GM12874 (cell line): ENCODE data around the gene IFNLR1.

ENCODE experiments used
- TF ChIP-seq, protein P1 (sequence below): IDR thresholded peaks from 2 replicates; pipeline ENCODE4 v1.5.1; 2011; ENCODE audit warnings: low read depth, mild to moderate bottlenecking, control low read depth, low read length, moderate library complexity; ENCODE audit not compliant: insufficient read depth

Gene IFNLR1

DNA sequence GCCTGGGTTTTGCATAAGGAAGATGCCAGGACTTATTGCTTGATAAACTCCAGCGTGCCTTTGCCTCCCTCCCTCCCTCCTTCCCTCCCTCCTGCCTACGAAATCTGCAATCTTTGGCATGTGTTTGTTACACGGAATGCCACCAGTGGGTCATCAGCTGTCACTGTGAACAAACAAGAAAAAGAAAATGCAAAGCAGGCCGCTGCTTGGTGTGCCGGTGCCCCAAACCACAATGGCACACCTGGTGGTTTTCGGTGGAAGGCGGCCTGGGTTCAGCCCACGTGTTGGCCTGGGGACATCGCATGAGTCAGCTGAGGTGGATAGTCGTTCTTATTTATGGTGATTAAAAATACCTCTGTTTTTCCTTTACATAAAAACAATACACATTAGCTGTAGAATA lies 16.3 kb upstream of the IFNLR1 start:
- TF ChIP-seq, protein P1, sequence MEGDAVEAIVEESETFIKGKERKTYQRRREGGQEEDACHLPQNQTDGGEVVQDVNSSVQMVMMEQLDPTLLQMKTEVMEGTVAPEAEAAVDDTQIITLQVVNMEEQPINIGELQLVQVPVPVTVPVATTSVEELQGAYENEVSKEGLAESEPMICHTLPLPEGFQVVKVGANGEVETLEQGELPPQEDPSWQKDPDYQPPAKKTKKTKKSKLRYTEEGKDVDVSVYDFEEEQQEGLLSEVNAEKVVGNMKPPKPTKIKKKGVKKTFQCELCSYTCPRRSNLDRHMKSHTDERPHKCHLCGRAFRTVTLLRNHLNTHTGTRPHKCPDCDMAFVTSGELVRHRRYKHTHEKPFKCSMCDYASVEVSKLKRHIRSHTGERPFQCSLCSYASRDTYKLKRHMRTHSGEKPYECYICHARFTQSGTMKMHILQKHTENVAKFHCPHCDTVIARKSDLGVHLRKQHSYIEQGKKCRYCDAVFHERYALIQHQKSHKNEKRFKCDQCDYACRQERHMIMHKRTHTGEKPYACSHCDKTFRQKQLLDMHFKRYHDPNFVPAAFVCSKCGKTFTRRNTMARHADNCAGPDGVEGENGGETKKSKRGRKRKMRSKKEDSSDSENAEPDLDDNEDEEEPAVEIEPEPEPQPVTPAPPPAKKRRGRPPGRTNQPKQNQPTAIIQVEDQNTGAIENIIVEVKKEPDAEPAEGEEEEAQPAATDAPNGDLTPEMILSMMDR, result no peak

DNA sequence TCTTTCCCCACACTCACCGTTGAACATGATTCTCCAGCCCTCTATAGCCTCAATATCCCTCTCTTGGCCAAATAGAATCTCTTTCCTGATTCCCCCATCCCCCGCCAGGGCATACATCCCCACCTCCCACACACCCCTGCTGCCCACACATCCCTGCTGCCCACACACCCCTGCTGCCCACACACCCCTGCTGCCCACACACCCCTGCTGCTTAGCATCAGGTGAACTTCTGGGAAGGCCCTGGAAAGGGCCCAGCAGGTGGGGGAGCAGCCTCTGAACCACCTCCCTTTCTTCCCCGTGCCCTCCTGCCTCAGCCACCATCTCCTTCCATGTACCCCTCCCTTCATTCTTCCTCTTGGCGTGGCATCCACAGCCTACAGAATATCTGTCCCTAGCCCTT lies 15.9 kb upstream of the IFNLR1 start:
- TF ChIP-seq, protein P1, result no peak

DNA sequence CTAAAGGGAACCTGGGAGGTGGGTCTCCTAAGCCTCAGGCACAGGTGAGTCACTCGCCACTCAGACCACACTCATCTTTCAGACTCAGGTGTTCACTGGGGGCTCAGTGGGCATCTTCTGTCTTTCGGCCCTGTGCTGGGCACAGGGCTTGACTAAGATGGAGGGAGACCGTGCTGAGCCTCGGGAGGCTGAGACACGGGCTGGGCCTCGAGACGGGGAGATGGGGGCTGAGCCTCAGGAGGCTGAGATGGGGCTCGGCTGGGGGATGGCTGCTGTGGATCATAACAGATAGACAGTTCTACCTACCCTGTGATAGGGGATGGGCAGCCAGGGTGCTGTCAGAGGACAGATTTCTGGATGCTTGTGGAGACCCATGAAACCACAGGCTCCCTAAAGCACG lies 15.5 kb upstream of the IFNLR1 start:
- TF ChIP-seq, protein P1, result no peak

DNA sequence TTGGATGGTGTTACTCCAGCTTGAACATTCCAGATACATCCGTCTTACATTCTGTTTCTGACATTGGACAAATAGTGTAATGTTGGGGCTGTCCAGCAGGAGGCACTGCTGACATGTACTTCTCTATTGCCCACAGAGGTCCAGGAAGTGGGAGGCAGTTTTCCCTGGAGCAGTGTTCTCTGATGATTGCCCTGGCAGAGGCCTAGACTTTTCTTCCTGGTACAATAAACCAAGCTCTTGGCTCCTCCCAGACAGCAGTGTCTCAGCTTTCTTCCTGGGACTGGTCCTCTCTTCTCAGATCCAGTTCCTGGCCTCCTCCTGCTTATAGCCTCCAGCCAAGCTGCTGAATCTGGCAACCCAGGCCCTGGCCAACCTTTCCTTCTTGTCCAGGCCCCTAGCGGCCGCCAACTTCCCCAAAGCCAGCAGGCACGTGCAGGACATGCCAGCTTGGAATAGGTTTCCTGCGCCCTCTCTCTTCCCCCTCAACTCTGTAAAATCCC lies 14.9 kb upstream of the IFNLR1 start:
- TF ChIP-seq, protein P1, result peak; percentile 81

DNA sequence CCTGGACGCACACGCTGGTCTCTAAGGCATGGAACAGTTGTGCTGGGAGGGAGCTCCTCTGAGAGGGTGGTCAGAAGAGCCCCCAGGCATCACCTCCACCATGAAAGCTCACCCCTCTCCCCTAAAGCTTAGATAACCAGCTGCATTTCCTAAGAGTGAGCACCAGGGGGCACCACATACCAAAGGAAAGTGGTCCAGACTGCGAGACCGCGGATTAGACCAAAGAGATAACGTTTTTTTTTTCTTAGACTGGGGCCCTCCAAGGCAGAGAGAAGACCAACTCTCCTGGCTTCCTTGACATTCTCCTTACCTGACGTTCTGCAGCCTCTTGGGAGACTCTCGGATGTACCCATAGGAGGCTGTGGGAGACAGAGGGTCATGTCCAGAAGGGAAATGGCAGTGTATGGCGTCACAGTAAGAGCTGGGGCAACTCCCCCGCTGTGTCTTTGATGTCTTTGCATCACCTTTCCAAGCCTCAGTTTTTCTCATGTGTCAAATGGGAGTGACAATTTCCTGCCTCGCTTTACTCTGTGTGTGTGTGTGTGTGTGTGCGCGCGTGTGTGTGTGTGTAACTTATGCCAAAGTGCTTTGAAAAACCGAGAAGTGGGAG lies 12.3 kb upstream of the IFNLR1 start:
- TF ChIP-seq, protein P1, result peak; percentile 74

DNA sequence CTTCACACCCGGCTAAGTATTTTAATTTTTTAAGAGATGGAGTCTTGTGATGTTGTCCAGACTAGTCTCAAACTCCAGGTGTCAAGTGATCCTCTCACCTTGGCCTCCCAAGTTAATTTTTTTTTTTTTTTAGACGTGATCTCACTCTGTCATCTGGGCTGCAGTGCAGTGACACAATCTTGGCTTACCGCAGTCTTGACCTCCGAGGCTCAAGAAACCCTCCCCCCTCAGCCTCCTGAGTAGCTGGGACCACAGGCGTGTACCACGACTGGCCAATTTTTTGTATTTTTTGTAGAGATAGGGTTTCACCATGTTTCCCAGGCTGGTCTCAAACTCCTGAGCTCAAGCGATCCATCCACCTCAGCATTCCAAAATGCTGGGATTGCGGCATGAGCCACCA lies 11.7 kb upstream of the IFNLR1 start:
- TF ChIP-seq, protein P1, result no peak

DNA sequence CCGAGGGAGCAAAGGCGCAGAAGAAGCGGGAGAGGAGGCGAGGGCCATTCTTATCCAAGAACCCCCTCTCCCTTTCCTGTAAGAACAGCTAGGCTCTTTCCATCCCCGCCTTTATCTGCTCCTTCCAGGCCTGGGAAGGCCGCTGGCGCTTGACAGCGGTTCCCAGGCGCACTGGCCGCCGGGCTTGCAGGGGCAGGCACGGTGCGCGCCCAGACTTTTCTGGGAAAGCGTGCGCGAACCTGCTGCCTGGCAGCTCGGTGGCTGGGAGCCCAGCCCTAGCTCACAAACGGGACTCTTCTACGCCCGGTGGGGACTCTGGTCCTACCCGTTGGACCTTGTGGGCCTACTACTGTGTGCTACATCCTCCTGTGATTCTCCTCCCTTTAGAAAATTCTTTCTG lies 8.8 kb upstream of the IFNLR1 start:
- TF ChIP-seq, protein P1, result no peak

DNA sequence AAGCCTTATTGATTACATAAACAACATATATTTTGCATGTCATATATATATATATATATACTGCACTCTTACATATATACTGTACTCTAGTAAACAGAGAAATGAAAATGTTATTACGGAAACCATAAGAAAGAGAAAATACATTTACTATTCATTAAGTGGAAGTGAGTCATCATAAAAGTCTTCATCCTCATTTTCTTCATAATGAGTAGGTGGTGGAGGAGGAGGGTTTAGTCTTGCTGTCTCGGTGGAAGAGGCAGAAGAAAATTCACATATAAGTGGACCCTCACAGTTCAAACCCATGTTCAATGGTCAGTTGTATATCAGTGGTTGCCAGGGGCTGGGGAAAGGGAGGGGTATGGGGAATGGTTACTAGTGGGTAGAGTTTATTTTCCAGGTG lies 8.0 kb upstream of the IFNLR1 start:
- TF ChIP-seq, protein P1, result no peak
